Fibroblast of the aortic adventitia (primary cell): Measurements from ENCODE around the gene HPGDS. TPM values are rescaled to one million over a fixed set of nuclear protein-coding genes. Genes with fewer than 3 reads are reported as not detected.

Experiments
- DNase-seq: peaks from one replicate; pipeline ENCODE4 v3.0.0-alpha.2; 2010; ENCODE audit warnings: low read depth
- H3K4me3 ChIP-seq: 2 replicates; pipeline ENCODE4 v1.5.1; 2011; ENCODE audit warnings: low read depth, mild to moderate bottlenecking, control low read depth, low read length, moderate library complexity
- CTCF ChIP-seq: IDR thresholded peaks from 2 replicates; pipeline ENCODE4 v1.5.1; 2011; ENCODE audit warnings: mild to moderate bottlenecking, low read length, control low read depth, inconsistent platforms; ENCODE audit not compliant: insufficient read depth
- total RNA-seq: library from RNA; depleted of rRNA; stranded (reverse); fragments of >200 nt; gene quantifications from 2 replicates; pipeline ENCODE4 v1.2.3, GENCODE V29; 2012; ENCODE audit warnings: low replicate concordance

HPGDS gene
- total RNA-seq, 1 donor: not detected

- H3K4me3 ChIP-seq: no peak overlapping the region
- TF ChIP-seq CTCF: no peak
- no peak for DNase-seq
These were observed 80.2 kb downstream of the HPGDS start for GRCh38 chr4:94262163-94263016.

GRCh38 chr4:94256828-94257227, 85.8 kb downstream of the HPGDS start:
- no peak for TF ChIP-seq CTCF
- DNase-seq: no peak
- H3K4me3 ChIP-seq: no peak overlapping the region

GRCh38 chr4:94256144-94256783, 86.4 kb downstream of the HPGDS start:
- no peak overlapping the region for H3K4me3 ChIP-seq
- TF ChIP-seq CTCF: no peak
- DNase-seq: no peak

- DNase-seq: peak; percentile 11
- no peak for TF ChIP-seq CTCF
- H3K4me3 ChIP-seq: no peak overlapping the region
These were observed 89.6 kb downstream of the HPGDS start for GRCh38 chr4:94253036-94253435.

GRCh38 chr4:94251094-94251493, 91.5 kb downstream of the HPGDS start:
- DNase-seq: no peak
- no peak for TF ChIP-seq CTCF
- H3K4me3 ChIP-seq: no peak overlapping the region

Other genes starting within 250 kb of the HPGDS start
- gene SMARCAD1, start 135.0 kb downstream of the HPGDS start, total RNA-seq: 48.5 and 52.3 TPM in 2 replicates
- 84.3 and 124 TPM in 2 replicates for gene PDLIM5, start 109.1 kb upstream of the HPGDS start, total RNA-seq